K562 (cell line): ENCODE data around the gene THADA. TPM values are rescaled to one million over a fixed set of nuclear protein-coding genes. Genes with fewer than 3 reads are reported as not detected.

Source experiments
- ATAC-seq: fragments of 200-7000 bp; cut with Tn5 transposase; 3 replicates; pipeline ENCODE4 v1.9.1; 2020; ENCODE audit warnings: moderate library complexity
- BruUV-seq: library from RNA; stranded (reverse); fragments of 400-500 nt; replicated peaks from 2 replicates; lab custom pipeline; 2021; lab: Mats Ljungman, UMichigan
- CTCF ChIA-PET: fragments of 300-600 bp; formaldehyde crosslinking; extraction: SDS; loops from one replicate; lab custom pipeline; 2021; ENCODE audit warnings: low intra/inter-chr PET ratio; lab: Yijun Ruan, JAX
- POLR2A ChIA-PET: fragments of 300-600, 350-650 bp; sonication (Branson Sonifier 250); formaldehyde crosslinking; extraction: SDS; loops from one replicate; lab custom pipeline; 2021; ENCODE audit warnings: antibody characterized with exemption, inconsistent platforms; lab: Yijun Ruan, JAX
- DNase-seq, 4 experiments: peaks; one replicate each; pipeline versions ENCODE4 v3.0.0 to v3.0.0-alpha.2; 2011 to 2018; ENCODE audit warnings: low spot score in 3 of 4, mixed read lengths in 3 of 4; ENCODE audit errors: extremely low read depth in 1 of 4
- FAIRE-seq: peaks from 2 replicates; lab custom pipeline; 2011; peaks lifted over from hg19 to GRCh38; lab: Jason Lieb, UNC
- H2AFZ ChIP-seq: 2 replicates; pipeline ENCODE4 v1.6.0; 2011; ENCODE audit warnings: low read depth, low read length, control low read depth, inconsistent platforms
- H3K27ac ChIP-seq: fragments of 200-600 bp; 3 replicates; pipeline ENCODE4 v1.8.0; 2011; ENCODE audit warnings: low read depth, mild to moderate bottlenecking, control low read depth, inconsistent platforms, low read length, moderate library complexity, mixed read lengths; ENCODE audit errors: extremely low read depth
- H3K27me3 ChIP-seq, 2 experiments: fragments of 300-600 bp in 1 of 2; 2 replicates in 1 of 2; 3 replicates in 1 of 2; pipeline versions ENCODE4 v1.6.0 to v1.8.0; 2011; ENCODE audit warnings: inconsistent platforms in 2 of 2, low read length in 2 of 2, mild to moderate bottlenecking in 1 of 2, mixed read lengths in 1 of 2, moderate library complexity in 1 of 2; ENCODE audit not compliant: control insufficient read depth in 2 of 2, insufficient read depth in 2 of 2
- H3K36me3 ChIP-seq: fragments of 300-600 bp; 3 replicates; pipeline ENCODE4 v1.8.0; 2011; ENCODE audit warnings: mild to moderate bottlenecking, low read length, inconsistent platforms; ENCODE audit not compliant: control insufficient read depth, insufficient read depth
- H3K4me1 ChIP-seq, 2 experiments: fragments of 200-600 bp in 1 of 2; replicated peaks in 1 of 2; 2 replicates in 1 of 2; 3 replicates in 1 of 2; pipeline versions ENCODE4 v1.5.1 to v1.8.0; 2011; ENCODE audit warnings: inconsistent platforms in 2 of 2, low read length in 2 of 2, mild to moderate bottlenecking in 1 of 2, mixed read lengths in 1 of 2, moderate library complexity in 1 of 2; ENCODE audit not compliant: control insufficient read depth in 2 of 2, insufficient read depth in 2 of 2
- H3K4me2 ChIP-seq: 2 replicates; pipeline ENCODE4 v1.6.1; 2011; ENCODE audit warnings: low read length, control low read depth, inconsistent platforms, mixed read lengths; ENCODE audit not compliant: insufficient read depth
- H3K4me3 ChIP-seq: fragments of 200-600 bp; sonication (generic), shearing (Covaris generic); 2 replicates; pipeline ENCODE4 v1.5.1; 2016; ENCODE audit warnings: control low read depth, inconsistent platforms
- H3K79me2 ChIP-seq: fragments of 200-600 bp; 3 replicates; pipeline ENCODE4 v1.8.0; 2011; ENCODE audit warnings: low read length, inconsistent platforms; ENCODE audit not compliant: control insufficient read depth, insufficient read depth
- H3K9ac ChIP-seq, 2 experiments: 2 replicates each; pipeline versions ENCODE4 v1.6.0 to v1.6.1; 2011; ENCODE audit warnings: low read depth in 2 of 2, low read length in 2 of 2, control low read depth in 1 of 2, inconsistent platforms in 1 of 2, mild to moderate bottlenecking in 1 of 2, mixed read lengths in 1 of 2; ENCODE audit not compliant: insufficient read depth in 1 of 2
- H3K9me1 ChIP-seq: one replicate; pipeline ENCODE4 v1.6.0; 2011; ENCODE audit warnings: inconsistent platforms, mild to moderate bottlenecking, low read length, moderate library complexity; ENCODE audit not compliant: control insufficient read depth, insufficient read depth
- H3K9me3 ChIP-seq: replicated peaks from 2 replicates; pipeline ENCODE4 v1.5.1; 2011; ENCODE audit warnings: low read depth, low read length, inconsistent platforms; ENCODE audit not compliant: control insufficient read depth, insufficient read depth
- H4K20me1 ChIP-seq: replicated peaks from 2 replicates; pipeline ENCODE4 v1.6.1; 2011; ENCODE audit warnings: low read length, inconsistent platforms, mixed read lengths; ENCODE audit not compliant: control insufficient read depth, insufficient read depth
- BRD9 ChIP-seq: fragments of 450-650 bp; IDR thresholded peaks from 2 replicates; pipeline ENCODE4 v1.6.1; 2018; ENCODE audit warnings: low read depth; ENCODE audit not compliant: partially characterized antibody
- CBX8 ChIP-seq: fragments of 200-600 bp; sonication (generic); IDR thresholded peaks from 2 replicates; pipeline ENCODE4 v1.6.1; 2012; ENCODE audit warnings: borderline replicate concordance, mixed run types, low read depth, mild to moderate bottlenecking, moderate library complexity, mixed read lengths, low read length, control low read depth, inconsistent platforms; ENCODE audit not compliant: poor library complexity, severe bottlenecking; ENCODE audit errors: extremely low read depth
- ETV1 ChIP-seq: fragments of 450-650 bp; conservative IDR thresholded peaks from 2 replicates; pipeline ENCODE4 v1.6.1; 2016; ENCODE audit warnings: missing genetic modification characterization, control low read depth, low read depth, missing compliant biosample characterization
- GTF2B ChIP-seq: IDR thresholded peaks from 2 replicates; pipeline ENCODE4 v1.6.1; 2011; ENCODE audit not compliant: insufficient read length; ENCODE audit errors: extremely low read depth
- PML ChIP-seq: IDR thresholded peaks from 2 replicates; pipeline ENCODE4 v1.6.1; 2012; ENCODE audit warnings: low read length, inconsistent platforms
- POLR2A ChIP-seq: fragments of 450-650 bp; conservative IDR thresholded peaks from 2 replicates; pipeline ENCODE4 v1.6.1; 2016
- POLR3A ChIP-seq: IDR thresholded peaks from 2 replicates; pipeline ENCODE4 v1.6.1; 2011; ENCODE audit warnings: borderline replicate concordance, mild to moderate bottlenecking, moderate library complexity; ENCODE audit not compliant: insufficient read length, insufficient read depth; ENCODE audit errors: extremely low read depth
- SMARCC2 ChIP-seq: fragments of 450-650 bp; IDR thresholded peaks from 2 replicates; pipeline ENCODE4 v1.6.1; 2017; ENCODE audit warnings: antibody characterized with exemption, moderate library complexity, mild to moderate bottlenecking, low read depth
- SREBF2 ChIP-seq: sonication (generic); formaldehyde crosslinking; IDR thresholded peaks from 2 replicates; pipeline ENCODE4 v1.4.0; 2020; ENCODE audit warnings: mild to moderate bottlenecking, missing genetic modification reagents
- THRAP3 ChIP-seq: fragments of 450-650 bp; IDR thresholded peaks from 2 replicates; pipeline ENCODE4 v1.6.1; 2016; ENCODE audit warnings: mild to moderate bottlenecking, inconsistent platforms, borderline replicate concordance
- THRB ChIP-seq: fragments of 450-650 bp; formaldehyde crosslinking; conservative IDR thresholded peaks from 2 replicates; pipeline ENCODE4 v1.4.0; 2022; ENCODE audit warnings: mild to moderate bottlenecking, missing genetic modification characterization
- ZNF133 ChIP-seq: fragments of 250-450 bp; sonication (Bioruptor Pico); IDR thresholded peaks from 2 replicates; pipeline ENCODE4 v1.4.0; 2020; ENCODE audit warnings: mild to moderate bottlenecking
- ZNF699 ChIP-seq: fragments of 250-450 bp; sonication (Bioruptor Pico); IDR thresholded peaks from 2 replicates; pipeline ENCODE4 v1.8.0; 2021; ENCODE audit warnings: mild to moderate bottlenecking, moderate library complexity; ENCODE audit not compliant: insufficient replicate concordance
- WGBS: fragments of 100-300 bp; shearing (Covaris generic); methylation state at CpG from one replicate; pipeline ENCODE4 v1.1.6; 2016; ENCODE audit warnings: low coverage, mixed read lengths; ENCODE audit not compliant: insufficient coverage; ENCODE audit errors: missing lambda C conversion rate; 5-methylcytosine and 5-hydroxymethylcytosine counted together
- in situ Hi-C: fragments of 300-500 bp; cut with MboI; formaldehyde crosslinking; loops from 4 replicates; pipeline ENCODE4 v1.15.0; 2018; ENCODE audit warnings: inconsistent platforms, mixed read lengths
- intact Hi-C: fragments of 100-400 bp; cut with micrococcal nuclease; formaldehyde crosslinking; loops from 2 replicates; pipeline ENCODE4 v1.14.2; 2022
- polyA plus RNA-seq, 8 experiments: library from polyadenylated mRNA; depleted of rRNA in 4 of 8; stranded (reverse) in 5 of 8; unstranded in 3 of 8; fragments of >200 nt; fragmentation: Nextera tagmentation in 2 of 8; fragmentation: Illumina TruSeq in 1 of 8; extraction: Ambion mirVana in 2 of 8; extraction: Trizol in 1 of 8; gene quantifications; 2 replicates each; pipeline versions ENCODE4 v1.2.1 to v1.2.3, GENCODE V29; 2011 to 2014; ENCODE audit warnings: inconsistent platforms in 1 of 8, missing spikeins in 1 of 8
- total RNA-seq, 7 experiments: library from RNA; depleted of rRNA in 6 of 7; stranded (reverse); fragments of >200 nt in 6 of 7; fragmentation: Illumina TruSeq in 2 of 7; extraction: Trizol in 2 of 7; gene quantifications; 2 replicates each; pipeline versions ENCODE4 v1.2.1 to v1.2.3, GENCODE V29; 2011 to 2021; ENCODE audit warnings: low replicate concordance in 1 of 7

Gene THADA
- total and polyA plus RNA-seq, 9 of the 15 experiments (the other 6 are each of a cell fraction or from before 2014, with no cell fraction given), result 17.8 to 34.7 (median 31.9) TPM

- POLR2A ChIA-PET, result no interaction called here
- Histone ChIP-seq H3K9me3 (no peaks in the 10 kb centered on the region), H3K4me3 (no peak overlapping the region), H2AFZ (no peak overlapping the region), H3K27ac (no peak overlapping the region), H4K20me1 (no peaks in the 10 kb centered on the region), H3K4me2 (no peak overlapping the region)
- BruUV-seq, result no TSS peak
- DNase-seq (no peak), ATAC-seq (no peak)
- TF ChIP-seq THRB (CRISPR knock-in tag), result no peak
- no peak for TF ChIP-seq SREBF2 (CRISPR knock-in tag)
- TF ChIP-seq SMARCC2, result no peak
- no peak for TF ChIP-seq ZNF133 (CRISPR knock-in tag)
- TF ChIP-seq PML, result no peak
- TF ChIP-seq ZNF699 (CRISPR knock-in tag), result no peak
- no peak for TF ChIP-seq POLR2A
- no peak for TF ChIP-seq GTF2B
- no peak for TF ChIP-seq BRD9
- no peak for TF ChIP-seq POLR3A
- TF ChIP-seq ETV1 (tag), result no peak
- no peak for TF ChIP-seq CBX8
- TF ChIP-seq THRAP3, result no peak
- TF ChIP-seq, all 486 proteins: peak for 0
- Histone ChIP-seq H3K36me3 (peaks cover 9% of the 10 kb centered on the region; the same call in 1 of the 3 replicates), H3K9me1 (no peaks in the 10 kb centered on the region), H3K9ac (no peak overlapping the region), H3K4me1 (no peaks in the 10 kb centered on the region), H3K79me2 (no peaks in the 10 kb centered on the region), H3K27me3 (no peaks in the 10 kb centered on the region)
- in situ Hi-C loops (no loop called here), intact Hi-C loops (no loop called here)
- FAIRE-seq, result no peak
- CTCF ChIA-PET, result no interaction called here
- WGBS, result 100% methylated on average over 1 of the region's 1 CpG
These were observed 336.3 kb downstream of the THADA start for GRCh38 chr2:43259512-43259911.
